GM18526 (cell line): Measurements from ENCODE around the gene GPATCH4.

Experiments used
- POLR2A ChIP-seq: IDR thresholded peaks from 3 replicates; pipeline ENCODE4 v1.6.1; 2011; ENCODE audit not compliant: insufficient read length; ENCODE audit errors: extremely low read depth

GPATCH4 gene

GRCh38 chr1:156601122-156601830 lies at the start of gene GPATCH4:
GPATCH4 (minus strand) TSS chr1:156601479.
- peak; percentile 74 for TF ChIP-seq POLR2A

GRCh38 chr1:156648951-156649350 lies 47.7 kb upstream of the GPATCH4 start:
- no peak for TF ChIP-seq POLR2A

DNA sequence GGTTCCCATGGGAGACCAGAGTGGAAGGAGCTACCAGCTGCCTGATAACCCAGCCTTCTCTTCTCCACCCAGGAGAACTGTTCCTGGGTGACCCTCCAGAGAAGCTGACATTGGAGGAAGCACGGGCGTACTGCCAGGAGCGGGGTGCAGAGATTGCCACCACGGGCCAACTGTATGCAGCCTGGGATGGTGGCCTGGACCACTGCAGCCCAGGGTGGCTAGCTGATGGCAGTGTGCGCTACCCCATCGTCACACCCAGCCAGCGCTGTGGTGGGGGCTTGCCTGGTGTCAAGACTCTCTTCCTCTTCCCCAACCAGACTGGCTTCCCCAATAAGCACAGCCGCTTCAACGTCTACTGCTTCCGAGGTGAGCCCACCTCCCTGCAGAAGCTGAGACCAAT lies 47.2 kb upstream of the GPATCH4 start:
- TF ChIP-seq POLR2A, result no peak

DNA sequence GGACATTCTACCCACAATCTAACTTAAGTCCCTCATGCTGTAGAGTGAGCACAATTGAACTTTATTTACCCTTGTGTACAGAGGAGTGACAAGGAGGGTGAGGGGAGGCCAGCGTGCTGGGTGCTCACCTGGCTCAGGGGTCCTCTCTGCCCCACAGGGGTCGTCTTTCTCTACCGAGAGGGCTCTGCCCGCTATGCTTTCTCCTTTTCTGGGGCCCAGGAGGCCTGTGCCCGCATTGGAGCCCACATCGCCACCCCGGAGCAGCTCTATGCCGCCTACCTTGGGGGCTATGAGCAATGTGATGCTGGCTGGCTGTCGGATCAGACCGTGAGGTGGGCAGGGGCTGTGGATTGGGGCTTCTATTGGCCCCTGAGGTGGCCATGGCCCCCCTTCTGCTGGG lies 46.1 kb upstream of the GPATCH4 start:
- TF ChIP-seq POLR2A, result no peak

- no peak for TF ChIP-seq POLR2A
Measured at GRCh38 chr1:156646738-156647211, 45.5 kb upstream of the GPATCH4 start.

GRCh38 chr1:156645666-156646065 lies 44.4 kb upstream of the GPATCH4 start:
- no peak for TF ChIP-seq POLR2A

GRCh38 chr1:156645056-156645455 lies 43.8 kb upstream of the GPATCH4 start:
- no peak for TF ChIP-seq POLR2A

- TF ChIP-seq POLR2A, result no peak
Measured at GRCh38 chr1:156644640-156645039, 43.4 kb upstream of the GPATCH4 start.

DNA sequence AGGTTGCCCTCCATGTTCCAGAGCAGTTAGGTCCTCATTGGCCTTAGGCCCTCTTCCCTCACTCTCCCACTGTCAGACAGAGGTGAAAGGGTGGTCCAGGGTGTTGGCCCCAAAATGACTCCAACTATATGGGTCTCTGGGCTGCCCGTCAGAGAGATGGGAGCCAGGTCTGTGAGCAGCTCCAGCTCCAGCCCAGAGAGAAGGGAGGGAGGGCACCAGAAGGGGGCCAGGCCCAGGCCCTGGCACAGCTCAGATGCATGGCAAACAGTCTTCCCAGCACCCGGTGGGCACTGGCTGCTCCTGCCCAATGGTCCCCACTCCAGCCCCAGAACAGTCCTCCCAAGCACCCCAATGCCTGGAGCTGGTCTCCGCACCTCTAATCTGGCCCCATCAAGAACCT lies 42.9 kb upstream of the GPATCH4 start:
- TF ChIP-seq POLR2A, result no peak

- no peak for TF ChIP-seq POLR2A
Measured at GRCh38 chr1:156643778-156644092, 42.5 kb upstream of the GPATCH4 start.

GRCh38 chr1:156643049-156643777 lies 41.9 kb upstream of the GPATCH4 start:
- no peak for TF ChIP-seq POLR2A

DNA sequence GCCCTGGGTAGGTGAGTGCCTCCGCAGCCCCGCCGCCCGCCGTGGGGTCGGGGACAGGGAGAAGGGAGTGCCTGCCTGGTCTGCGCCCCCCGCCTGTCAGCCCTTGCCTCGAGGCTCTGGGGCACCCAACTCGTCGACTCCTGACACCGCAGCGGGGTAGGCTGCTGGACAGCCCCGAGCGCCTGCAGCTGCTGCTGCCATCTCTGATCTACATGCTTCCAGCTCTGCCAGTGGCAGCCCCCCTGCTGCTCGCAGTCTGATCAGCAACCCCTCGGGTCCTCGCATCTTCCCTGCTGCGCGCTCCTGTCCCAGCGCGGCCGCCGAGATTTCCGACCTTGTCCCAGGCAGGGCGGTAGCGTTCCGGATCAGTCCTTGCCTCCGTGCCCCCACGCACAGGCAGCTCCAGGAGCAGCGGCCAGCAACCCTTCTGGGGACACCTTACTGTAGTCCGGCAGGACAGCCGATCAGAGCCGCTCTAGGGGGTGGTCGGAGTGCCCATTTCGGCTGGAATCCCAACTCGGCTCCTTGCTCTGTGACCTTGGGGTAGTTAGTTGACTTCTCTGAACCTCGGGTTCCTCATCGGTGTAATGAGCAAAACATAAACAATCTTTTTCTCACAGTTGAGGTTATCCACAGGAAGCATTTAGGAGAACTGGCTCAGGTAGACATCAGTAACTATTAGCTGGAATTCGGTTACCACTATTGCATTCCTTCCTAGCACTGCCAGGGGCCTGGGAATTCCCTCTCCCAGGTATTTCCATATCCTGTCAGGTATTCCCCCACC lies 41.2 kb upstream of the GPATCH4 start:
- no peak for TF ChIP-seq POLR2A

DNA sequence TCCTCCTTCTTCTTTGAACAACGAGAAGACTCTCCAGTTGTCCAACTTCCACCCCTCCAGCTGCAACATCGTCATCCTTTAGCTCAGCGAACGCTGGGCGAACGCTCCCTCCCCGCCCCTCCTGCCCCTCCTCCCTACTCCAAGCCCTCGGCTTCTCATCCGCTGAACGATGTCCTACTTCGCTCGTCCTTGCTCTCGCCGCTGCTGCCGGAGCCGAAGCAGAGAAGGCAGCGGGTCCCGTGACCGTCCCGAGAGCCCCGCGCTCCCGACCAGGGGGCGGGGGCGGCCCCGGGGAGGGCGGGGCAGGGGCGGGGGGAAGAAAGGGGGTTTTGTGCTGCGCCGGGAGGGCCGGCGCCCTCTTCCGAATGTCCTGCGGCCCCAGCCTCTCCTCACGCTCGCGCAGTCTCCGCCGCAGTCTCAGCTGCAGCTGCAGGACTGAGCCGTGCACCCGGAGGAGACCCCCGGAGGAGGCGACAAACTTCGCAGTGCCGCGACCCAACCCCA lies 40.5 kb upstream of the GPATCH4 start, which contains the start of gene BCAN:
BCAN (plus strand) TSS at position 357 of the 504 bp plus-strand sequence. CDS start 3,938 bp downstream, outside the sequence.
- TF ChIP-seq POLR2A, result no peak

DNA sequence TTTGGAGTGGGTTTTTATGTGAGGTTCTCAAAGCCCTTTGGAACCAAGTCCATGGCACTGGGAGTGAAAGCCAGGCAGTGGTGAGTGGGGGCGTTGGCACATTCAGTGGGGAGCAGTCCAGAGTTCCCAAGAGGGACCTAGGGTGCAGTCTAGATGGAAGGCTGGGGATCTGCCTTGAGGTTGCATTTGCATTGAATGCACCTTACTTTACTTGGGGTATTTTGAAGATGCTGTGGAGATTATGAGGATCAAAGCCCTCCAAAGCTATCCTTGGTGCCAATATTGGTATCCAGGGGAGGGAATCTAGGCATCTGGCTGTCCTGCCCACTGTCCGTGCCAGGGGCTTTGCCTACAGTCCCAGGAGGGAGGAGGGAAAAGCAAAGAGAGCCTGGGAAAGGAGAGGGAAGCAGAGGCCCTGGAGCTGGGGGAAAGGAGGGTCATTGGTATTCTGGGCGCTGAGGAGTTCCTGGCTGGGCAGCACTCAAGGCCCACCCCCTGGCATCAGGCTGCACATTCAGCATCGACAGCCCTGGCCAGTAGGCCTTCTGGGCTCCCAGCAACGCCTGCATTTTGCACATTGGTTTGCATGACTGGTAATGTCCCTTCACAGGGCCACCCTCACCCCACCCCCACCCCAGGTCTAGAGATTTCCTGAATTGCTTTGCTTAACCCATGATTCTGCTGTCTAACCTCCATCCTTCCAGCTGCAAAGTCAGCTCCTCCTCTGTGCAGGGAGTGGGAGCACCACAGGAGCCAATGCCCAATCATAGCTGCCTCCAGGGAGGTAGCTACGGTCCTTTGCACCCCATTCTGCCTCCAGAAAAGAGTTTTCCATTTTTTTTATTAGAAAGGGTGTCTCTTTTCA lies 39.8 kb upstream of the GPATCH4 start:
- TF ChIP-seq POLR2A, result no peak

DNA sequence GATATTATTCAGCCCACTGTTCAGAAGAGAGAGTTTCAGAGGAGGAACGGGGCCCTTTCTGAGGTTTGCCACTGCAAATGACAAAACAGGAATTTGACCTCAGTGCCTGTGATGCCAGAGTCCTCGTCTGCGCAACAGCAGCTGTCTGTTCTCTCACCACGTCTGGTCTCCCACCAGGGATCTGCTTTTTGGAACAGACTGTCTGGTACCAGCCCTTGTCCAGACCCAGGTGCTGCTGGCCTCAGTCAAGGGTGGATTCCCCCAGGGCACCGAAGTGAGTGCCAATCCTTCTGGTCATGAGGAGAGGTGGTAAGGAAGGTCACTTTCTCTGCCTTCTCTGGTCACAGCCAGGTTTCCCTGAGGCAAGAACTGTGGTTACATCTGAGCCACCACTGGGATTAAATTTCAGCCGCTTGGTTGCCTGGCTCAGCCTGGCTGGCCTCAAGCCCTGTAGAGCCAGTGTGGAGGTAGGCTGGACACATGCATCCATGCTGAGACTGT lies 38.4 kb upstream of the GPATCH4 start:
- TF ChIP-seq POLR2A, result no peak
